OCI-LY7 (cell line): ENCODE data around the gene EMCN.

ENCODE experiments used
- CTCF ChIP-seq: fragments of 200-600 bp; sonication (generic); conservative IDR thresholded peaks from 2 replicates; pipeline ENCODE4 v1.5.1; 2014; ENCODE audit warnings: mild to moderate bottlenecking, antibody characterized with exemption, low read length, moderate library complexity, mixed read lengths
- EZH2phosphoT487 ChIP-seq: fragments of 200-600 bp; sonication (generic); IDR thresholded peaks from 2 replicates; pipeline ENCODE4 v1.6.1; 2018; ENCODE audit warnings: low read depth, borderline replicate concordance, mild to moderate bottlenecking, mixed run types, antibody characterized with exemption, low read length, moderate library complexity, mixed read lengths

- TF ChIP-seq CTCF (no peak), EZH2phosphoT487 (no peak)
Observed at GRCh38 chr4:100508691-100509090, 9.1 kb downstream of the EMCN start.
